Measurements from ENCODE around the gene ANXA1.

DNA sequence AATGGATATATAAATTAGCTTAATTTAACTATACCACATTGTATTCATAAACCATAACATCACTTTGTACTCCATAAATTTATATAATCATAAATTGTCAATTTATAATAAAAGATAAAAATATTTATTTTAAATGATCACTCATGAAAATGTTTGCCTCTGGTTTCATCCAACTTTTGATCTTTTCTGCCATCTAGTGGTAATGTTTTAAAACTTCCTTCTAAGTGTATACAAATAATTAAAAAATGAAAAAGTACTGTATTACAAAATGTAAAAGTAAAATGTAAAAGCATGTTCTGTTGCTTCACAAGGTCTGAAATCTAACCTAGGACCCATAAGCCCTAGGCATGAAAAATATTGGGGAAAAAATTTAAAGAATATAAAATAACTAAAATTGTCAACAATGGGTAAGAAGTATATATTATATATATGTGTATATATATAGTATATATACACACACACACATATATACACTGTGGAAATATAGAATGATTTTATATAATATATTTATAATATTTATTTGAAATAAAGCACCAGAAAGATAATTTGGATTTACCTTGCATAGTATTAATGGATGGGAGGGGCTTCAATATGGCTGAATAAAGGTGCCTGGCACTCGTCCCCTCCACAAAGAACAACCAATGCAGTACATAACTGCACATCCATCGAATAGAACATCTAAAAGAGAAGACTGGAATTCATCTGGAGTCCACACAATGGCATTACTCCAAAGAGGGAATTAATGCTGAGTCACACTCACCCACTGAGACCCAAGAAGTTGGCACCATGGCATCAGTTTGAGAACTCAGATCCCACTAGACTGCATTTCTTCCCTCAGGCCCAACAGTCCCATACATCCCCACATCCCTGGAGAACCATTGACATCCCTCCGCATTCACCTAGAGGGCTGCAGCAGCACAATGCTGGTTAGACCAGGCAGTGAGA, 32.5 kb downstream of the ANXA1 start:
- TF ChIP-seq, protein P1, sequence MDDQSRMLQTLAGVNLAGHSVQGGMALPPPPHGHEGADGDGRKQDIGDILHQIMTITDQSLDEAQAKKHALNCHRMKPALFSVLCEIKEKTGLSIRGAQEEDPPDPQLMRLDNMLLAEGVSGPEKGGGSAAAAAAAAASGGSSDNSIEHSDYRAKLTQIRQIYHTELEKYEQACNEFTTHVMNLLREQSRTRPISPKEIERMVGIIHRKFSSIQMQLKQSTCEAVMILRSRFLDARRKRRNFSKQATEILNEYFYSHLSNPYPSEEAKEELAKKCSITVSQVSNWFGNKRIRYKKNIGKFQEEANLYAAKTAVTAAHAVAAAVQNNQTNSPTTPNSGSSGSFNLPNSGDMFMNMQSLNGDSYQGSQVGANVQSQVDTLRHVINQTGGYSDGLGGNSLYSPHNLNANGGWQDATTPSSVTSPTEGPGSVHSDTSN (IDR thresholded peaks at IDR 0.05; ENCODE audit: insufficient replicate concordance, low read depth, low read length), result no peak
- TF ChIP-seq, protein P2, sequence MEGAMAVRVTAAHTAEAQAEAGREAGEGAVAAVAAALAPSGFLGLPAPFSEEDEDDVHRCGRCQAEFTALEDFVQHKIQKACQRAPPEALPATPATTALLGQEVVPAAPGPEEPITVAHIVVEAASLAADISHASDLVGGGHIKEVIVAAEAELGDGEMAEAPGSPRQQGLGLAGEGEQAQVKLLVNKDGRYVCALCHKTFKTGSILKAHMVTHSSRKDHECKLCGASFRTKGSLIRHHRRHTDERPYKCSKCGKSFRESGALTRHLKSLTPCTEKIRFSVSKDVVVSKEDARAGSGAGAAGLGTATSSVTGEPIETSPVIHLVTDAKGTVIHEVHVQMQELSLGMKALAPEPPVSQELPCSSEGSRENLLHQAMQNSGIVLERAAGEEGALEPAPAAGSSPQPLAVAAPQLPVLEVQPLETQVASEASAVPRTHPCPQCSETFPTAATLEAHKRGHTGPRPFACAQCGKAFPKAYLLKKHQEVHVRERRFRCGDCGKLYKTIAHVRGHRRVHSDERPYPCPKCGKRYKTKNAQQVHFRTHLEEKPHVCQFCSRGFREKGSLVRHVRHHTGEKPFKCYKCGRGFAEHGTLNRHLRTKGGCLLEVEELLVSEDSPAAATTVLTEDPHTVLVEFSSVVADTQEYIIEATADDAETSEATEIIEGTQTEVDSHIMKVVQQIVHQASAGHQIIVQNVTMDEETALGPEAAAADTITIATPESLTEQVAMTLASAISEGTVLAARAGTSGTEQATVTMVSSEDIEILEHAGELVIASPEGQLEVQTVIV (IDR thresholded peaks at IDR 0.05; ENCODE audit: borderline replicate concordance, partially characterized antibody), result no peak
- TF ChIP-seq, protein P3, sequence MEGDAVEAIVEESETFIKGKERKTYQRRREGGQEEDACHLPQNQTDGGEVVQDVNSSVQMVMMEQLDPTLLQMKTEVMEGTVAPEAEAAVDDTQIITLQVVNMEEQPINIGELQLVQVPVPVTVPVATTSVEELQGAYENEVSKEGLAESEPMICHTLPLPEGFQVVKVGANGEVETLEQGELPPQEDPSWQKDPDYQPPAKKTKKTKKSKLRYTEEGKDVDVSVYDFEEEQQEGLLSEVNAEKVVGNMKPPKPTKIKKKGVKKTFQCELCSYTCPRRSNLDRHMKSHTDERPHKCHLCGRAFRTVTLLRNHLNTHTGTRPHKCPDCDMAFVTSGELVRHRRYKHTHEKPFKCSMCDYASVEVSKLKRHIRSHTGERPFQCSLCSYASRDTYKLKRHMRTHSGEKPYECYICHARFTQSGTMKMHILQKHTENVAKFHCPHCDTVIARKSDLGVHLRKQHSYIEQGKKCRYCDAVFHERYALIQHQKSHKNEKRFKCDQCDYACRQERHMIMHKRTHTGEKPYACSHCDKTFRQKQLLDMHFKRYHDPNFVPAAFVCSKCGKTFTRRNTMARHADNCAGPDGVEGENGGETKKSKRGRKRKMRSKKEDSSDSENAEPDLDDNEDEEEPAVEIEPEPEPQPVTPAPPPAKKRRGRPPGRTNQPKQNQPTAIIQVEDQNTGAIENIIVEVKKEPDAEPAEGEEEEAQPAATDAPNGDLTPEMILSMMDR (IDR thresholded peaks at IDR 0.05 in 2 of 3, conservative IDR thresholded peaks at IDR 0.05 in 1 of 3; ENCODE audit: control insufficient read depth in 2 of 3, extremely low read depth in 1 of 3, insufficient read depth in 1 of 3, low read depth in 3 of 3, low read length in 3 of 3), result peak in 2 of 3 experiments; percentile 9 to 15; a peak in 3 of 6 replicates
- no peak for TF ChIP-seq ESRRA (IDR thresholded peaks at IDR 0.05; ENCODE audit: low read length)
- no peak for TF ChIP-seq SPI1 (IDR thresholded peaks at IDR 0.05; ENCODE audit: borderline replicate concordance, insufficient read depth, low read depth, low read length)
- no peak for TF ChIP-seq FOS (IDR thresholded peaks at IDR 0.05; ENCODE audit: borderline replicate concordance, extremely low read depth, insufficient read length)
- TF ChIP-seq CBX3 (IDR thresholded peaks at IDR 0.05; ENCODE audit: borderline replicate concordance, low read depth), result no peak
- TF ChIP-seq MEF2B (IDR thresholded peaks at IDR 0.05; ENCODE audit: partially characterized antibody, poor library complexity, severe bottlenecking), result no peak
- TF ChIP-seq EZH2 (IDR thresholded peaks at IDR 0.05; ENCODE audit: borderline replicate concordance, control insufficient read depth, low read depth, low read length), result no peak
- no peak for TF ChIP-seq POLR2A (IDR thresholded peaks at IDR 0.05; ENCODE audit: low read depth, low read length)
- no peak for TF ChIP-seq POLR2AphosphoS5 (IDR thresholded peaks at IDR 0.05; ENCODE audit: low read length)

Data from GM12878 (cell line).